Stimulated activated CD8-positive, alpha-beta memory T cell treated with anti-CD3 and anti-CD28 coated beads, Interleukin-7, amount 100 ng/mL, for 4 hours (primary cell): ENCODE measurements around the gene BATF.

Experiments
- DNase-seq, 2 donors: peaks; one replicate each; pipeline ENCODE4 v3.0.0-alpha.2; 2020; ENCODE audit warnings: low read depth in 2 of 2

BATF gene

GRCh38 chr14:75531660-75532317 is 9.5 kb downstream of the BATF start:
- no peak for DNase-seq

- DNase-seq = no peak
These were observed 11.7 kb downstream of the BATF start for GRCh38 chr14:75533791-75534555.

DNA sequence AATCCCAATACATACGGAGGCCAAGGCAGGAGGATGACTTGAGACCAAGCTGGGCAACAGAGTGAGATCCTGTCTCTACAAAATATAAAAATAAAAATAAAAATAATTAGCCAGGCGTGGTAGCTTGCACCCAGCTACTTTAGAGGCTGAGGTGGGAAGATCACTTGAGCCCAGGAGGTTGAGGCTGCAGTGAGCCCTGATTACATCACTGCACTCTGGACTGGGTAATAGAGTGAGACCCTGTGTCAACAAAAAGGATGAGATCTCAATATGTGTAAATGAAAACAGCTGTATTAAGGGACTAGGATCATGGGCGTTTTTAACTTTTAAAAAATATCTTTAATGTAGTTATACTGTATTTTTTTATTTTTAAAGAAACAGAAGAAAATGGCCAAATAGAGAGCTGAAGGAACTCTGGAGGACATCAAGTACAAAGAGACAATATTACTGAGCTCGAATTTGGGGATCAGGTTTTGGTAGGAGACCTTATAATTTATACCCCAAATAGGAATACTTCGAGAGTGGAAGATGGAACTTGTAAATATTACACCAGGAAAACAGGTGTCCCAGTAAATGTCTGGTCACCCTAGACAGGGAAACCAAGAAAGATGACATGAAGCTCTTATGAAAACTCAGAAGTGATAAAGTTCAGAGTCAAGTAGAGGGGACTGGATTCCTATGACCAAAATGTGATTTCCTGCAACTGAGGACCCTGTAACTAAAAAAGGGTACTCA is 13.1 kb downstream of the BATF start:
- no peak for DNase-seq

GRCh38 chr14:75537071-75537470 is 14.8 kb downstream of the BATF start:
- no peak for DNase-seq

GRCh38 chr14:75539162-75539560 is 16.9 kb downstream of the BATF start:
- no peak for DNase-seq

- peak in 1 of 2 donors; percentile 34 for DNase-seq
These were observed 17.6 kb downstream of the BATF start for GRCh38 chr14:75539561-75540478.

DNA sequence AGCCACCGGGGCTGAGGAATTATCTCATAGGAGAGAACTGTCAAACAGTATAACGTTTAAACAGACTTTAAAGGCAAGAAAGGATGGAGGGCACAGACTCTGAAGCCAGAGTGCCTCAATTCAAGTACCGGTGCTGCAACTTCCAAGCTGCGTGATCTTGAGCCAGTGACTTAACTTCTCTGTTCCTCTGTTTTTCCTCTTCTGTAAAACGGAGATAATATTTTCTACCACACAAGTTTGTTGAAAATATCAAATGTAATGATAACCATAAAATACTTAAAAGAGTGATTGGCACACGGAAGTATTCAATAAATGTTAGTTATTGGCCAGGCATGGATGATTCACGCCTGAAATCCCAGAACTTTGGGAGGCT is 18.2 kb downstream of the BATF start:
- DNase-seq = no peak

GRCh38 chr14:75542588-75543091 is 20.4 kb downstream of the BATF start:
- DNase-seq = peak; percentile 78 to 83

DNA sequence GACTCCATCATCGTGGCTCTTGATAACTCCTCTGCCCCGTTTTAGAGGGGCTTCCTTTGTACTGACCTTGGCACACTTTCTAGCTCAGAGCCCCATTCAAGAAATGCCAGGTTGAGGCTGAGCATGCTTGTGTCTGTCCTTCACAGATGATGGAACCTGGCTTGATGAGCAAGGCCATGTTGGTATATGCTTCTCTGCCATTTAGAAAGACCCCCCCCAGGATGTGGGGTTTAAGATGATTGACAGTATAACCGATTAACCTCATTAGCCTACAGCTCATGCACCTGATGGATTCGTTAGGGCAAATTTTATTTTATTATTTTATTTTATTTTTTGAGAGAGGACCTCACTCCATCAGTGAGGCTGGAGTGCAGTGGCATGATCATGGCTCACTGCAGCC is 21.0 kb downstream of the BATF start:
- no peak for DNase-seq

DNA sequence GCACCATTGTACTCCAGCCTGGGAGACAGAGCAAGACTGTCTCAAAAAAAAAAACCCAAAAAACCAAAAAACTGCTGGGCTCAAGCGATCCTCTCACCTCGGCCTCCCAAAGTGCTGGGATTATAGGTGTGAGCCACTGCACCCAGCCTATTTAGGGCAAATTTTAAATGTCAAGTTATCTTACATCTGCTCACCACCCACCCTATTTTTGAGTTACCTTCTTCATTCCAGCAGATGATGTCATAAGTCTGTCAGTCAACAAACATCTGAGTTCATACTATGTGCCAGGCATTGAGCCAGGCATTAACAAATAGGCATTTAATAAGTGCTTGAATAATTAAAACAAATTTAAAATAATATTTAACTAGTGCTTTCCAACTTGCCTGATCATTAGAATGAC is 21.5 kb downstream of the BATF start:
- no peak for DNase-seq

GRCh38 chr14:75545907-75546306 is 23.6 kb downstream of the BATF start:
- DNase-seq = no peak

- no peak for DNase-seq
These were observed 25.4 kb downstream of the BATF start for GRCh38 chr14:75547552-75548250.

GRCh38 chr14:75548544-75548943 is 26.3 kb downstream of the BATF start:
- no peak for DNase-seq

DNA sequence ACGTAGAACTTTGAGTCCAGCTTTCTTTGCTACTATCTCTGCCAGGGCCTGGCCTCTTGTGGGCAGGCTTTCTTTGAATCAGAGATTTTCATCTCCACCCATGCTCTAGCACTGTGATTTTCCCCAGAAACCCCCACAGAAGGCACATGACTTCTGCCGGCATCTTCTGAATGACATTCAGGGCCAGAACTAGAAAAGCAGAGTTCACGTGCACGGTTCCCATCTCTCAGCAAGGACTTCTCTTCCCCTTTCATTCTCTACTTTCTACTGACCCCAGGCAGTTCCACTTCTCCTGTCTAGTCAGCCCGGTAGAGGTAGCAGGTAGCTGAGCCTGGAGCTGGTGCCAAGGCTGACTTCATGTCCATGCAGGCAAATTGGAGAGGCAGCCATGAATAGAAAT is 26.9 kb downstream of the BATF start:
- DNase-seq = no peak

DNA sequence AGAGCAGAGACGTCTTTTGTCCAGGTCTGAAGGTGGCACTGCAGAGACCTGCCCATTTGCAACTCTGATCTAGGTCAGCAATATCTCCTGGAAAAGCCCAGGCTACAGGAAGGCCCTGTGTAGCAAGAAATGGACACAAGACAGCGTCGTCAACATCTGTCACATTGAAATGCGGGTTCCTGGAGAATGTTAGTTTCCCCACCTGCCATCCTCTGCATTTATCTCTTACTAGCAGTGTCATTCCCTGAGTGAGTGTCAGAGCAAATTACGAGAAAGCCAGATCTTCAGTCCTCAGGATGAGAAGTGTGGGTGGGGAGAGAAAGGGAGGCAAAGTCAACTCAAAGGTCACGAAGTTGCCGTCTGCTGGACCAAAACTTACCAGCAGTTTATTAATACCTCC is 28.8 kb downstream of the BATF start:
- no peak for DNase-seq

GRCh38 chr14:75553157-75553556 is 30.9 kb downstream of the BATF start:
- no peak for DNase-seq

GRCh38 chr14:75553761-75554364 is 31.6 kb downstream of the BATF start:
- no peak for DNase-seq

DNA sequence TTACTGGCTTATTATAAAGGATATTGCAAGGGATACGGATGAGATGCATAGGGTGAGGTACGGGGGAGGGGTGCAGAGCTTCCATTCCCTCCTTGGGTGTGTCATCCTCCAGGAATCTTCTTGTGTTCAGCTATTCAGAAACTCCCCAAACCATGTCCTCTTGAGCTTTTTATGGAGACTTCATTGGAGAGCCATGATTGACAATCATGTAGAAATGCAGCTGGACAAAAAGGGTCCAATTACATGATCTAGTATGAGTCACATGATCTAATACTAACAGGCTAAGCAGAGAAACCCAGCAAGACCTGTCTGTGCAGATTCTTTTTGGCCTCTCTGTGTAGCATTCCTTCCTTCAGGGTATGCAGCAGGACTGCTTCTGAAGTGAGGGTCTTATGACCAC is 32.2 kb downstream of the BATF start:
- no peak for DNase-seq

DNA sequence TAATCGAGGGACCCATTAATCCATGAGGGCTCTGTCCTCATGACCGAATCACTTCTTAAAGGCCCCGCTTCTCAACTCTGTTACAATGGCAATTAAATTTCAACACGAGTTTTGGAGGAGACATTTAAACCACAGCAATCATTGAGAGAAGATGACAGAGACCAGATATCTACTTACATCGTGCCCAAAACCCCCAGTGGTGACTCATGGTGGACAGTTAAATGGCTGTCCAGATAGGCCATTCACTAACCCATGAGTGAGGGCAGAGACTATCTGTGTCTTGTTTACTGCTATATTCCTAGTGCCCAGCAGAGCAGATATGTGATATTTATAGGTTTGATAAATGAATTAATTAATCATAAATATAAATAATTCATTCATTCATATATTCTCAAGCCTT is 36.2 kb downstream of the BATF start:
- no peak for DNase-seq

GRCh38 chr14:75559045-75559444 is 36.8 kb downstream of the BATF start:
- no peak for DNase-seq
